ENCODE results near the gene CBFA2T2. TPM values are rescaled to one million over a fixed set of nuclear protein-coding genes. Genes with fewer than 3 reads are reported as not detected.

CBFA2T2 gene
- total RNA-seq, 1 experiment from 2014 or later: 15.4 TPM

DNA sequence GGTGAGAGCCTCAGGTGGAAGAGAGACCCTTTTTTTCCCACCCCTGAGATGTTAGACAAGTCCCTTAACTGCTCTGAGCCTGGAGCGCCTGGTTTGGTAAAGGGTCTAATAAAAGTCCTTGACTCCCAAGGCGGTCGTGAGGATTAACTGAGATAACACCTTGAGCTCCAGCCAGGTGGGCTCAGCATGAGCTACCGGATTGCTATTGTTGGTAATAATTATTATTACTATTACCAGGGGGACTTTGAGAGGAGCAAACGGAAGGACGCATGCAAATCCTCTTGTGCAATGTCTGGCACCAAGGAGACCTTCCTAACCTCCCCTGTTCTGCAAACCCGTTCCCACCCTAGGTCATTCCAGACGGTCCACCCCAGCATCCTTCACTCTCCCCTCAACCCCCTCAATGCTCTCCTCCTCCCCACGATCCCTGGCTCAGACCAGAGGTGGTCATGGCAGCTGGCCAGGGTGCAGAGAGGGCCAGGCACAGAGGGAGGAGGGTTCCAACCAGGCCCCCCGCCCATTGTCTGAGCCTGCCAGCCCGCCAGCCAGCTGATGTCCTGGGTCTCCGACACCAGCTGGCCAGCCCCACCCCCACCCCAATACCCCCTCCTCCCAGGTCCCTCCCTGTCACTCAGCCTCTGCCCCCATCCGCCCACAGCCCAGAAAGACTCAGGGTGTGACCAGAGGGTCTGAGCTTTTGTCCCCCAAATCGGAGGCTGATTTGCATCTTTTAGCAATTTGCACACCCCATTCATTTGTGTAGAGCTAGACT is 14.3 kb upstream of the CBFA2T2 start:
- Mint-ChIP-seq H3K27ac (ENCODE audit: low read depth, unreplicated experiment) (no peak overlapping the region), H3K4me3 (ENCODE audit: unreplicated experiment) (no peak overlapping the region), H3K36me3 (ENCODE audit: insufficient read depth, unreplicated experiment) (no peaks in the 10 kb centered on the region), H3K9me3 (ENCODE audit: unreplicated experiment) (no peaks in the 10 kb centered on the region), H3K4me1 (ENCODE audit: insufficient read depth, unreplicated experiment) (no peaks in the 10 kb centered on the region), H3K27me3 (ENCODE audit: insufficient read depth, unreplicated experiment) (no peaks in the 10 kb centered on the region)
- BruUV-seq (replicated peaks): no TSS peak
- ChIA-PET CTCF (interaction anchor here (0.6 to 2.2 kb wide), 9 partner anchors 13 to 650 kb away, joined by 3 to 10 read pairs (median 3); partner anchors contain the start of gene ACTL10), POLR2A (interaction anchor here (0.6 to 0.7 kb wide), 2 partner anchors 22 to 55 kb away, joined by 3 read pairs; no protein-coding TSS in a partner anchor)
- no peak for DNase-seq (ENCODE audit: unreplicated experiment)
- no peak for TF ChIP-seq CTCF (IDR thresholded peaks at IDR 0.05; ENCODE audit: unreplicated experiment)
- intact Hi-C loops (cut with micrococcal nuclease): no loop called here

DNA sequence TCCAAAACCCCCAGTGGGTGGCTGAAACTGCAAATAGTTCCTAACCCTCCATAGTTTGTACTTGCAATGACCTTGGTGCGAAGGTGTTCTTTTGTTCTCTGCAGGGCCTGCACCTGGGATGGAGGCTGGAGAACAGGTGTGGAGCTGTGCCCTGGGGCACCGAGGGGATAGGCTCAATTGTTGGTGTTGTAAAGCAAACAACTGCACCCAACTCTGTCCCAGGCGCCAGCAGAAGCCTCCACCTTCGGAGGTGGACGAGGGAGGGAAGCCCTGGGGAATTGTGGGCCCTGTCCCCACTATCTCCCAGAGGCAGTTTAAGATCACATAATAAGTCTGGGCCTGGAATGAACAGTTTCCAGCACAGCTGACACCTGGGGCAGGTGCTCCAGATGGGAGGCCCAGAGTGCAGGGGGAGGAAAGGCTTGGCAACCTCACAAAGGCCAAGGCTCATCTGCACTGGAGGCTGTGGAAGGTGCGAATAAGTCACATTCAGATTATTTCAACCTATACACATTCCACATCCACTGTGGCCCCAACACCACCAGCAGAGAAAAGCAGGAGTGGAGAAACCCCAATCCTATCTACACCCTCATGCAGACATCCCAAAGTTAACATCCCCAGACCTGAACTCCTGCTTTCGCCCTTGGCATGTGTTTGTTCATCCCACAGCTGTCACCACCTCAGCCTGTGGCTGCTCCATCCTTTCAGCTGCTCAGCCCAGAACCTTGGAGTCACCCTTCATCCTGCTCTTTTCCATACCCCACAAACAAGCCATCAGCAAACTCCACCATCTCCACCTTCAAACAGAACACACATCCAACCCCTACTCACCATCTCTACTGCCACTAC is 12.3 kb upstream of the CBFA2T2 start:
- H3K36me3 Mint-ChIP-seq (ENCODE audit: insufficient read depth, unreplicated experiment): no peaks in the 10 kb centered on the region
- H3K27ac Mint-ChIP-seq (ENCODE audit: low read depth, unreplicated experiment): no peak overlapping the region
- H3K4me3 Mint-ChIP-seq (ENCODE audit: unreplicated experiment): no peak overlapping the region
- no TSS peak for BruUV-seq (replicated peaks)
- no peaks in the 10 kb centered on the region for H3K9me3 Mint-ChIP-seq (ENCODE audit: unreplicated experiment)
- H3K4me1 Mint-ChIP-seq (ENCODE audit: insufficient read depth, unreplicated experiment): no peaks in the 10 kb centered on the region
- ChIA-PET CTCF (interaction anchor here (1.1 kb wide), 1 partner anchor 13 kb away, joined by 3 read pairs; no protein-coding TSS in a partner anchor), POLR2A (no interaction called here)
- no peaks in the 10 kb centered on the region for H3K27me3 Mint-ChIP-seq (ENCODE audit: insufficient read depth, unreplicated experiment)
- intact Hi-C loops (cut with micrococcal nuclease): no loop called here
- DNase-seq (ENCODE audit: unreplicated experiment): no peak
- no peak for TF ChIP-seq CTCF (IDR thresholded peaks at IDR 0.05; ENCODE audit: unreplicated experiment)

- no peaks in the 10 kb centered on the region for H3K36me3 Mint-ChIP-seq (ENCODE audit: insufficient read depth, unreplicated experiment)
- no peak for DNase-seq (ENCODE audit: unreplicated experiment)
- no peak for TF ChIP-seq CTCF (IDR thresholded peaks at IDR 0.05; ENCODE audit: unreplicated experiment)
- H3K27me3 Mint-ChIP-seq (ENCODE audit: insufficient read depth, unreplicated experiment): no peaks in the 10 kb centered on the region
- H3K9me3 Mint-ChIP-seq (ENCODE audit: unreplicated experiment): no peaks in the 10 kb centered on the region
- no peak overlapping the region for H3K4me3 Mint-ChIP-seq (ENCODE audit: unreplicated experiment)
- H3K27ac Mint-ChIP-seq (ENCODE audit: low read depth, unreplicated experiment): no peak overlapping the region
- BruUV-seq (replicated peaks): no TSS peak
- CTCF ChIA-PET: interaction anchor here (0.6 to 1.2 kb wide), 3 partner anchors 10 to 187 kb away, joined by 3 to 4 read pairs (median 3); partner anchors contain the start of genes ACTL10 and CBFA2T2
- POLR2A ChIA-PET: interaction anchor here (2.4 kb wide), 1 partner anchor 9 kb away, joined by 11 read pairs; the partner anchor contains the start of gene CBFA2T2
- H3K4me1 Mint-ChIP-seq (ENCODE audit: insufficient read depth, unreplicated experiment): no peaks in the 10 kb centered on the region
- intact Hi-C loops (cut with micrococcal nuclease): no loop called here
These were observed 9.8 kb upstream of the CBFA2T2 start for GRCh38 chr20:33480048-33480447.

DNA sequence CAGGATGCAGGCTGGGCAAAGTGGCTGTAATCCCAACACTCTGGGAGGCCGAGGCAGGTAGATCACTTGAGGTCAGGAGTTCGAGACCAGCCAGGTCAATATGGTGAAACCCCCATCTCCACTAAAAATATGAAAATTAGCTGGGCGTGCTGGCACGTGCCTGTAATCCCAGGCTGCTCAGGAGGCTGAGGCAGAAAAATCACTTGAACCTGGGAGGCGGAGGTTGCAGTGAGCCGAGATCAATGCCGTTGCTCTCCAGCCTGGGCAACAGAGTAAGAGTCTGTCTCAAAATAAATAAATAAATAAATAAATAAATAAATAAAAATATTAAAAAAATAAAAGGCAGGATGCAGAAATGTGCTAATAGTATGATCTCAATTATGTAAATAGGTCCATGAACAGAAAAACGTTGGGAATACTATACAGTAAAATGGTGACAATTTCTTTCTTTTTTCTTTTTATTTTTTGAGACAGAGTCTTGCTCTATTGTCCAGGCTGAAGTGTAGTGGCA is 8.4 kb upstream of the CBFA2T2 start:
- Mint-ChIP-seq H3K9me3 (ENCODE audit: unreplicated experiment) (no peaks in the 10 kb centered on the region), H3K27ac (ENCODE audit: low read depth, unreplicated experiment) (no peak overlapping the region), H3K27me3 (ENCODE audit: insufficient read depth, unreplicated experiment) (no peaks in the 10 kb centered on the region), H3K36me3 (ENCODE audit: insufficient read depth, unreplicated experiment) (no peaks in the 10 kb centered on the region), H3K4me3 (ENCODE audit: unreplicated experiment) (no peak overlapping the region), H3K4me1 (ENCODE audit: insufficient read depth, unreplicated experiment) (no peaks in the 10 kb centered on the region)
- intact Hi-C loops (cut with micrococcal nuclease): no loop called here
- ChIA-PET POLR2A (interaction anchor here (0.6 to 2.4 kb wide), 2 partner anchors 8 to 24 kb away, joined by 3 to 11 read pairs; partner anchors contain the start of gene CBFA2T2), CTCF (interaction anchor here (0.6 kb wide), 2 partner anchors 52 to 142 kb away, joined by 3 to 6 read pairs; no protein-coding TSS in a partner anchor)
- no peak for TF ChIP-seq CTCF (IDR thresholded peaks at IDR 0.05; ENCODE audit: unreplicated experiment)
- no peak for DNase-seq (ENCODE audit: unreplicated experiment)
- no TSS peak for BruUV-seq (replicated peaks)
